ENCODE measurements around the gene SNPH.

SNPH gene

DNA sequence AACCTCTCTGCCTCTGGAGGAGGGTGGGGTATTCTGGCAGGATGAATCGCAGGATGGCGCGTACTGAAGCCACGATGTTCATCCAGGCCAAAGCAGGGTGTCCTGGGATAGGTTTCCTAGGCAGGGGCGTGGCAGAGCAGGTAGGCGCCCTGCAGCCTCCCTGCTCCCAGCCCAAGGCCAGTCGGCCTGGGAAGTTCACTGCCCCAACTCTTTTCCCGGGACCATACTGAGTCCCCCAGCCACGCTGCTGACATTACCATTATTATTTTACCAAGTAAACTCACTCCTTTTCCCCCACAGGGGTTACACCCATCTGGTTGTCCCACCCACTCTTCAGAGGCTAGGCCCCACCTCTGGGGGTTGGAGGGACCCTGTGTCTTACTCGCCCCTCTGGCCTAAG is 41.1 kb downstream of the SNPH start:
- DNase-seq (ENCODE audit: low spot score) = no peak

DNA sequence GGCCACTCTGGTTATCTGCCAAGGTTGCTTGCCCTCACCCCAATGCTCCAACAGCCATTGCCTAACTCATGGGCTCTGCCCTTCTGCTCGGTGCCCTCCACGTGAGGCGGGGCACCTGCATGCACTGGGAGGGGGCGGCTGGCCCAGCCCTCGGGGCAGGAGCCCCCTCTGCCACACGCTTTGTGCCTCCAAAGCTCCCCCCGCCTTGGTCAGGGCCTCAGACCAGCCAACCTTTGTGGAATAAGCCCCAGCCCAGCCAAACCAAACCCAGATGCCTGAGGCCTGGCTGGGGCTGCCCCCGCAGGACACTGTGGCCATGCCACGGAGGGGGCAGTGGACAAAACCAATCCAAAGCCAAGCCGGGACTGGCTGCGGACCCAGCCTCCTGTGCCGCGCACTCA is 41.5 kb downstream of the SNPH start:
- DNase-seq (ENCODE audit: low spot score) = no peak

DNA sequence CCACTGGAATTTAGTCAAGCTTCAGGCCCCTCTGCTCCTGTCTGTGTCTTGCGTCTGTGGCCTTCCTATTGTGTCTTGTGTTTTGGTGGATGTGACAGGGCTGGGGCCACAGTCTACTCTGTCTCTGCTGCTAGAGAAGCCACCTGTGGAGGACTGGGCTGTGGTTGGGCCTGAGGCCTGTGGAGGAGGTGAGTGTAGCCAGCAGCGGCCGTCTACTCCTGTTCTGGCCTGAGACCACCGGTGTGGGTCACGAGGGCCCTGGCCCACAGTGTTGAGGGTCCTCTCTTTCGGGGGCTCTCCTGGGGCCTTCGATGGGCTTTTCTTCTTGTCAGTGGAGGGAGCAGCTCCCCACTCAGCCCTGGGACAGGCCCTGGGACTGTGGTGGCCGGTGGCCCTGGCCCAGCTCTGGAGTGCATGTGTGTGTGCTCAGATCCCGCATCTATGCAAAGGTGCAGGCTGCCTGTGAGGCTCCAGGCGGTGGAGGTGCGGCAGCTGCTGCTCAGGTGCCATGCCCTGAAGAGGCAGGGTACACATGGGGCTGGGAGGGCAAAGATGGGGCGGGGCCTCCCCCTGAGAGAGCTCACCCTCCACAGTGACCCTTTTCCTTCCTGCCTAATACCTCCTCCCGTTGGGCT is 42.1 kb downstream of the SNPH start:
- DNase-seq (ENCODE audit: low spot score) = no peak

DNA sequence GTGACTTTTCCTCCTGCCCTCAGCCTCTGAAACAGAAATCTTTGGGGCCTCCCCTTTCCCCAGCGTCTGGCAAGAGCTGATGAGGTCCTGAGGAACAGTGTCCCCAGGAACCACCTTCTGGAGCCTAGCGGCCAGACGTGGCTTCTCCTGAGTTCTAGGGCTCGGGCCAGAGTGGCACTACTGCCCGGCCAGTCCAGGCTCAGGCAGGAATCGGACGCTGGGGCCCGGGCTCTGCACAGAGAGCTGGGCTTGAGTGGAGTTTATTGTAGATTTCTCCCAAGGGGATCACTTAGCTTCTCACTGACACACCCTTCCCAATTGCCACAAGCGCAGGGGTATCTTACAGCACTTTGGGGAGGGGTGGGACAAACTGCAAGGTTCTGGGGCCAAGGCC is 42.6 kb downstream of the SNPH start:
- DNase-seq (ENCODE audit: low spot score) = no peak

DNA sequence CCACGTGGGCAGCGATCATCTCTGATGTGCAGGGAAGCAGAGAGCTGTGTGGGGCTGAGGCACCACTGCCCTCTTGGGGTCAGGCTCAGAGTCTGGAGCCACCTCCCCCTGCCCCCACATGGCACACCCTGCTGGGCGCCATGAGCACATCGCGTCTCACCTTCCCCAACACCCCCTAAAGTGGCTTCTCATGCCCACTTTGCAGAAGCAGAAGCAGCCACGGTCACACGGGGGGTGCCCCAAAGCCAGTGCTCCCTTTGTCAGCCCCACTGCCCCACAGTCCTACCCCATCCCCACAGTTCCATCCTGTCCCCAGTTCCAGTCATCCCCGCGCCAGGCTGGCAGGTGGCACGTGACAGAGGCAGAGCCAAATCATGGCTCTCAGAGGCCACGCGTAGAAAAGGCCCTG is 43.3 kb downstream of the SNPH start:
- no peak for DNase-seq (ENCODE audit: low spot score)

DNA sequence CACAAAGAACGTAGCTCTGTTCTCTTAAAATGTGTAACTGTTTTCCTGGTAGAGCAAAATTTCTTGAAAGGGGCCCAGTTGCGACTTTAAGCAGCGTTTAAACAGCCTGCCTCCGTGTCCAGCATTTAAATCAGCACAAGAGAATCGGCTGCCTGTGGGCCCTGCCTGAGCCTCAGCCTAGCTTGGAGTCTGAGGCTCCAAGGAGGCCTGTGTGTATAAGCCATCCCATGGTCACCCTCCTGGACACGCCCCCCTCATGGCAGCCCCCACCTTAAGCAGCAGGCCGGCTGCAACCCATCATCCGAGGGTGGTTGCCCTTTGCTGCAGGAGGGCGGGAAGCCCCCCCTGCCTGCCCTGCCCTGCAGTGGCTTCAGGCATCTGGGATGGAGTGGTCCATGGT is 44.0 kb downstream of the SNPH start:
- no peak for DNase-seq (ENCODE audit: low spot score)

DNA sequence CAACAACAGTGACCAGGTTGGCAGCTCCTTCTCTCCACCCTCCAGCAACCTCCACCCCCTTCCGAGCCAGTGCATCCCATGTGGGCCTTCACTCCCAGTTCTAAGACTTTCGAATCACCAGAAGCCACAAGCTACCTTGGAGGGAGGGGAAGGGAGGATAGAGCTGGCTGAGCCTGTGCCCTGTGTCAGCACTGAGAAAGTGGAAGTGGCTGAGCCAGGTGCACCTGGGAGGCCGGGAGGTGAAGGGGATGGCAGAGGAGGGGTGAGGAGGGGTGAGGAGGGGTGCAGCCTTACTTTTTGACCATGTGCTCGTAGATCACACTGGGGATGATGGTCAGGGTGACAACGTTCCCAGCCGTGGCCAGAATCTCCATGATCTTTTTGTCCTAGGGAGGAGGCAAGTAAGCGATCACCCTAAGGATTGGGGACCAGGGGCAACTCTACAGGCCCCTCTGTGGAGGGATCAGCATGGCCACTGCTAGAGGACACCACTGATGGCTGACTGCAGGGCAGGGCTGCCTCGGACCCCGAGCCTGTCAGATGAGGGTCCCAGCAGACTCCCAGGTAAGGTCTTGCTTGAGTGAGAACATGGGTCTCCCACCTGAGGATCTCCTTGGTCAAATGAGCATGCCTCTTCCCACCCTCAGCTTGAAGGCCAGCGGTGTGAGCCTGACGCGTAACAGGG is 44.6 kb downstream of the SNPH start:
- no peak for DNase-seq (ENCODE audit: low spot score)

DNA sequence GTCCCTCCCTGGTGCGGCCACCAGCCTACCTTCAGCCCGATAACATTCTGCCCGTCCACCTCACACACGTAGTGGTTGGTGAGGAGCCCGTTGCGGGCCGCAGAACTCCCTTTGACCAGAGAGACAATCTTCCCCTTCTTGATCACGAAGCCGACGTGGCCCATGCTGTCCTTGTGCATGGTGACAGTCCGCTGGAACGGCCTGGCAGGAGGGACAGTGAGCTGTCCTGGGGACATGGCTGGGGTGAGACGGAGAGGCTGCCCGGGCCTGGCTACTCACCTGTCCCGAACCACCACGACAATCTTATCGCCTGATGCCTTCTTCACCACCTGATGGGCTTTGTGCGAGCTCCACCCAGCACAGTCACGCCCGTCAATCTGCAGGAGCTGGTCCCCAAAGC is 46.2 kb downstream of the SNPH start:
- no peak for DNase-seq (ENCODE audit: low spot score)

DNA sequence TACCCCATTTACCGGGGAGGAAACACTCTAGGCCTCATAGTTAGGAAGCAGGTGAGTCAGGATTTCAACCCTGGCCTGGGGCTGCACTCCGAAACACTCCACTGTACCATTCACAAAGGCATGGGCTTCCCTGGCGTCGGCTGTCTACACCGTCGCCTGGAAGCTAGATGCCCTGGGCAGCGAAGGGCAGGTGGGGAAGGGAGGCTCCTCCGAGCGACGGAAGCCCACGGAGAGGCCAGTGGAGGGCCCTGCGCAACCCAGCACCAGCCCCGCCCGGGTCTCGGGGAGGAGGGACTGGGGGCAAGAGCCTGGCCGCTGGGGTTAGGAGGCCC is 46.8 kb downstream of the SNPH start:
- no peak for DNase-seq (ENCODE audit: low spot score)

DNA sequence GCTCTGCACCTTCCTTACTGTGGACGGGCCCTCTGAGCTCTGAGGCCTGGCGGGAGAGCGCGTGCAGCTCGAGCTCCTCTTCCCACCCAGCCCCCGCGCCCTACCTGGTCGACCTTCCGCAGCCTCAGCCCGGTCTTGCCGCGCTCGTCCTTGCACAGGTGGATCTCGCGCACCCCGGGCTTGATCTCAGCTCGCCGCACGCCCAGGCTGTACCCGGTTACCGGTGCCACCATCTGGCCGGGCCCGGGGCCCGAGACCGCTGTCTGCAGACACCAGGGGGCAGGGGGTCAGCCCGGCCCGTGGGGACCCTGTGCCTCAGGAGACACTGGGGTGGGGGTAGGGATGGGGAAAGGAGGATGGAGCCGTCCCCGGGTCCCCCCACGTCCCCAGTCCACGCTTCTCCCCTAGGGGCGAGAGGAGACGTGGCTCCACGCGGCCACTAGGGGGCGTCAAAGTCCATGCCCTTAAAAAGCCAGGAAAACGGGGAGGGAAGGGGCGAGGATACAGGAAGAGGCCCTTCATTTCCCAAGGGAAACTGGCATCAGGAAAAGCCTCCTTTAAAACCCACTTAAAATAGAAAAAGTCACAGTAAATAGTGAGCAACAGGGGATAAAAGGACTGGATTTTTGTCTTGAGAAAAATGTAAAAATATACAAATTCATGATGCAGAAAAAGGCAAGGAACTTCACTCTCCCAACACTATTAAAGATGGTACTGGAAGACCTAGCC is 47.3 kb downstream of the SNPH start:
- peak; percentile 79 for DNase-seq (ENCODE audit: low spot score)

DNA sequence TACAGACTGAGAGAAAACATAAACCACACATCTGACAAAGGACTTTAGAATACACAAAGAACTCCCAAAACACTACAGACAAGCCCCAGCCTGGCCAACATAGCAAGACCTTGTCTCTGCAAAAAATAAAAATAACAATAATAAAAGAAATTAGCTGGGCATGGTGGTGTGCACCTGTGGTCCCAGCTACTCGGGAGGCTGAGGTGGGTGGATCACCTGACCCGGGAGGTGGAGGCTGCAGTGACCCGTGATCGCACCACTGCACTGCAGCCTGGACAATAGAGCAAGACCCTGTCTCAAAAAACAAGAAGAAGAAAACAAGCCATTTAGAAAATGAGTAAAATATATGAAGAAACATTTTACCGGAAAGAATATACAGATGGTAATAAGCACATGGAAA is 49.7 kb downstream of the SNPH start:
- no peak for DNase-seq (ENCODE audit: low spot score)

DNA sequence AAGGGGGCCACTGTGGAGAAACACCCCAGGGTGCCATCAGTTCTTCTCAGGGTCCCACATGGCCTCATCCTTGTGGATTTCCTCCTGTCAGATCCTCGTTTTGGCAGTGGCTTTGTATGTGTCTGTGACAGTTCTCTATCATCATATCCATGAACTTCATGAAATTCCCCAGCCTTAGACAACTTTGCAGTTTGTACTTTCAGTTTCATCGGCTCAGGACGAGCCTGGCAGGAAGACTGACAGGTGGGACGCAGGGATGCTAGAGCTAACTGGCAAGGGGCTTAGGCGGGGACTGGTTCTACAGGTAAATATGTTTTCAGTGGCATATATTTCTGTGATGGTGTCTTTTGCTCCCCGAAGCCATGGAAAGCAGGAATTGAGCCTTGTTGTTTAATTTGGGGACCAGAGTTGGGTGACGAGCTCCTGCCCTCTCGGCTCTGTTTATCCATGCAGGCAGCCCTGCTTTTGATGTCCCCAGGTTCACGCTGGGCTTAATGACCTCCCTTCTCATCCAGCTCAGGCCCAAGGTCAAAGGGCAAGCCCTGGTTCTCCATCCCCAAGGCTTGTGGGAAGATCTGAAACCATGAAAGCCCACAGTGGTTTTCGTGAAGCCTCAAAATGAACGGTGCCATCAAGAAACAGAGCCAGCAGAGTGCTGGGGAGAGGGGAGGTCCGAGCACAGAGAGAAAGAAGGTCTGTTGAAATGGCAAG is 51.6 kb downstream of the SNPH start:
- no peak for DNase-seq (ENCODE audit: low spot score)

DNA sequence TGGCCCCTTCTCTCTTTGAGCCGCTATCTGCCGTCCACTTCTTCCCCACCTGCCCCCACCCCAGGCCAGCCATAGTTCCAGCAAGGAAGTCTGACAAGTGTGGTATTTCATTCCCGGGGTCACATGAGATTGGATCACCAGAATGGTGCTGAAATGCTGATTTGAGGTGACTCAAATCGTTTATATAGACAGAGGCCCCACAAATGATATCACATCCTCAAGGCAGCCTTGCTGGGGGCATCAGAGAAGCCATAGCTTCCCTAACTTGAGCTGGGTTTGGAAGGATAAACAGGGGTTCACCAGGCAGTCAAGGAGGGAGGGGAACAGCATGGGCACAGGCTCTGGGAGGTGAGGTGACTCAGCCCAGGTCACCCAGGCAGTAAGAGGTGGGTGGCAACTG is 53.0 kb downstream of the SNPH start:
- DNase-seq (ENCODE audit: low spot score) = no peak

DNA sequence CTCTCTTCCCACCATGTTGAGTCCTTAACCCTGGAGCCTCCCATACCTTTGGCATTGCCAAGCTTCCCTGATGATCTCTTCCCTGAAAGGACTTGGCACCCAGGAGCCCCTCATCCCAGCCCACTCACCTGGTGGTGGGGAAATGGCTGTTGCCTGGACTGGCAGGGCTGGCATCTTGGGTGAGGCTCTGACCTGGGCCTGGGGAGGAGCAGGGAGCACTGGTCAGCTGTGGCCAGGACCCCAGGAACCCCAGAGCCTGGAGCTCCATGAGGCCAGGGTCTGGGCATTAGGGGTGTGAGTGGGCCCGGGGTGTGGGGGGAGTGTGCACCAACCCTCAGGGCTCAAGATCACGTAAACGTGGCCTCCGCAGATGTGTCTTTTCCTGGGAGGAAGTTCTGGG is 53.4 kb downstream of the SNPH start:
- DNase-seq (ENCODE audit: low spot score) = no peak

DNA sequence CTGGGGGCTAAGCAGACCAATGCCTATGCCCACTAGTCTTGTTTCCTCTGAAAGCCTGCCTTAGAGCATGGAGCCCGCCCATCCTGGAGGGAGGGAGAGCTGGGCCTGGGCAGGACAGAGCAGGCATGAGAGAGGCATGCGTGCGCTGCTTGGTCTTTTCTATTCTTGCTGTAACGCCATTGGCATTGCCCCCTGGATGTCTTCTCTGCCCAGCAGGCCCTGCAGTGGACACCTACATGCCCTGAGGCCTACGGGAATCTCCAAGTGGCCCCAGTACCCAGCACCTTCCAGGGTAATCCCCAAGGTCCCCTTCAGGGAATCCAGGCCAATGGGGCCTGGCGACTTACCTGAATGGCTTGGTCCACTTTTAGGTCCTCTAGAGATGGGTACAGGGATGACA is 53.9 kb downstream of the SNPH start:
- DNase-seq (ENCODE audit: low spot score) = no peak

DNA sequence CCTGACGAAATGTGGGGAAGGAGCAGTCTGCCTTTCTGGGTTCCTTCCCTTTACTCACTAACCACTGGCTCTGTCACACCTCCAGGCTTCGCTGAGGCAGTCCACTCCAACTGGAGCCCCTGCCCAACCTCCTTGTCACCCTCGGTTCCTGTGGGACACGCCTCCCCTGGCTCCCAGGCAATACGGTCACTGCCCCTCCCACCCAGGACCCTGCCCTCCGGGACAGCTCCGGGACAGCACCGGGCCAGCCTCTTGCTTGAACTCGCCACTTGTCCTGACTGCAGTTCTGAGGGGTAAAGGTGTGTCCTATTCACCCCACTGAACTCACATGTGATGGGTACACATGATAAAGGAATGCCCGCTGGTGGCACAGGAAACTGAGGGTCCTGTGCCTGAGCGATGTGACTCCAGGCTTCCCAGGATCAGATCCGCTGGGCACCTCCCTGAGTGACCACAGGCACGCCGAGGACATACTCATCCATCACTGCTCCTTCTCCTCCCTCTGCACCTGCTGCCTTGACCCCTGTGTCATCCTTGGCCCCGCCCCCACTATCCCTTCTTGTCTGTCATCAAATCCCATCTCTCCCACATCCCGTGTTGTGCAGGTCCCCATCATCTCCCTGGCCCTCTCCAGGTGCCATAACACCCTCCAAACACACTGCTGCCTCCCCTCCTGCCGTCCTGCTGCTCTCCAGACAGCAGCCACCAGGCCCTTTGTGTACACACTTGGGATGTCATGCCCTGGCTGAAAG is 55.0 kb downstream of the SNPH start:
- no peak for DNase-seq (ENCODE audit: low spot score)

DNA sequence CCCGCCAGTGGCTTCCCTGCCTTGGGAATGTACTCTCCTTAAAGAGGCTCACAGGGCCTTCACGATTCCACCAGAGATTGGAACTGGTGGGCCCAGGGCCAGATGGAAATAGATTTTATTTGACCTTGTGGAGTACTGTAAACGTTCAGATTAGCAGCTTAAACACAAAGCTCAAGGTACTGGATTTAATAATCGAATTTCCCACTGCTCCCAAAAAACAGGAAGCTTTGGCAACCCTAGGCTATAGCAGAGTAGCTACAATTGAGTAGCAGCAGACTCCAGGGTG is 55.5 kb downstream of the SNPH start:
- no peak for DNase-seq (ENCODE audit: low spot score)

DNA sequence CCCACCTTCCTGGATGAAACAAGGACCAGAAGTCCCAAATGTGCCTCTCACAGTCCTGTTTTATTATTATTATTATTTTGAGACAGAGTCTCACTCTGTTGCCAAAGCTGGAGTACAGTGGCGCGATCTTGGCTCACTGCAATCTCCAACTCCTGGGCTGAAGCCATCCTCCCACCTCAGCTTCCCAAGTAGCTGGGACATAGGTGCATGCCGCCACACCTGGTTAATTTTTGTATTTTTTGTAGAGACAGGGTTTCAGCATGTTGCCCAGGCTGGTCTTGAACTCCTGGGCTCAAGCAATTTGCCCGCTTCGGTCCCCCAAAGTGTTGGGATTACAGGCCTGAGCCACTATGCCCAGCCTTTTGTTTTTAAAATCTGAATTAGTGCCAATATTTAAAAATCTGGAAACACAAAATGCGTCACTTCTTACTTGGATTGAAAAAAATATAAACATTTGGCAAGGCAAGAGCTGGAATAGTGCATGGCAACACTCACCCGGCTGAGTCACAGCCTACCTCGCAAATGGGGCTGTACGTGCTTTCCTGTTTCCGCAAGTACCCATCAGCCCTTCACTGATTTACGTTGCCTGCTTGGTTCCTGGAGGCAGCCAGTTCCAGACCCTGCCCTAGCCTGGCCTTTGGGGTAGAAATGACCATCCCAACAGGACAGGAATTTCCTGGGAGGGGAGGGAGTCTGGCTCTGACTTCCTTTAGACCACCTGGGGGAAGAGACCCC is 56.6 kb downstream of the SNPH start:
- DNase-seq (ENCODE audit: low spot score) = peak; percentile 43

DNA sequence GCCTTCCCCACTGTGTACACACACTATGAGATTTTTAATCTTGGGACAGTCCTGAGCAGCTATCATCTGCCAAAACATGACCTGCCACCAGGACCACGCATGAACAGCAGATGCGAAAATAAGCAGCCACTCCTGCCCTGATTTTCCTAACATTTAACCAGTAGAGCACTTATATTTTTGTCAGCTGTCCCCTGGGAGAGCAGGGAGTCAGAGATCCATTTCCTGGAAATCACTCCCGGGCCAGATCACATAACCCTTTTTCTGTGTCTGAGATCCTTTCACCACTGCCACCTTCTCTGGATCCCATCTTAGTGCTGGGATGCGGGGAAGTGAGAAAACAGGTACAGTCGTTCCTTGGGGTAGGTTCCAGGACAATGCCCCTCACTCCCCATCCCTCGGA is 57.2 kb downstream of the SNPH start:
- no peak for DNase-seq (ENCODE audit: low spot score)

DNA sequence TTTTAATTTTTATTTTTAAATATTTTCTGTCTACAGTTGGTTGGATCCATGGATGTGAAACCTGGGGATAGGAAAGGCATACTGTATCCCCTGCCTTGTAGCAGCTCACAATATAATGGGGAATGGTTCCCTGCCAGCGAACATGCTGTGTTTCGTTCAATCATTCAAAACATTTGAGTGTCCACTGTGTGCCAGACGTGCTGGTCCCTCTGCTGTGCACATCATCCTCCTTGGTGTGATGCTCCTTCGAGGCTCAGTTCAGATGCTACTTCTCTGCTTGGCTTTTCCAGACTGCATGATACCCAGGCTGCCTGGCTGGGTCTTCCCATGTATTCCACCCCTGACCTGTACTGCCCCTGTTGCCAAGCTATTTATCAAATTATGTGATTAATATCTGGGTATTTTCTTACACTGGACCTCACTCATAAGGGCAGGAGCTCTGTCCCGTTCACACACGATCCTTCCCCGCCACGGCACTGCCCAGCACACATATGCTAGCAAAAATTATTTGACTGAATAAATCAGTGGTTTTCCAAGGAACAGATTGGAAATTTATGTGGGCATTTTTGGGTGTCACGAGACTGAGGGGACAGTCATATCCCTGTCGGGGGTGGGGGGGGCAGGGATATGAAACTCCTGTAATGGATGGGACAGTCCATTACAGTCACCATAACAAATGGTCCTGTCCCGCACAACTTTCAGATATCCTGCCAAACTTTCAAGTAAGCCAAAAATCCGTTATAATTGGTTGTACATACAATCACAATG is 57.9 kb downstream of the SNPH start:
- no peak for DNase-seq (ENCODE audit: low spot score)

DNA sequence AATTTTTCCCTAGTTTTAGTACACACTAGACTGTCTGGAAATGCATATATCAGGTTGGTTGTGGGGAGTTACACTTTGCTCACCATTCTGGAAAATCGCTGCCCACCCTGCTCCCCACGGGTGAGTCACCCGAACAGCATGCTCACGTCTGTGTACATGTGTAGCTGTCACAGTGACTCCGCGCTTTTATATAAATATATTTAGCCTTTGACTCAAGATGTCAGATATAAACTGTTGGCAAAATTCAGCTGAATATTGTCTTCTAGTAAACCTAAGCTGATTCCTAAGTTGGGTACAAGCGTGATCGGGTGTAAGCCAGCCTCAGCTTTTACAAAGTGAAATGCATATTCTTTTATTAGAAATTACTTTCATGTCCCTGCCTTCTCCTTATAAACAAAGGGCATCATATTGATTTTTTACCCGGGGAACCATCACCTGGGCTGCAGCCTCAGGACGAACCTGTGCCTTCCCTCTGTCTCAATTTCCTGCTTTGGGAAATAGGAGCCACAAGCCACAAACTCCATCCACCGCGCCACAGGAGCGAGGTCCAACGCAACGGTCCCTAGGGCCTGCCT is 58.6 kb downstream of the SNPH start:
- peak; percentile 78 for DNase-seq (ENCODE audit: low spot score)

Measured in RKO (cell line).